ENCODE measurements around the gene EP400. TPM values are rescaled to one million over a fixed set of nuclear protein-coding genes. Genes with fewer than 3 reads are reported as not detected.

EP400 gene
- total RNA-seq, 1 donor from 2014 or later = 11.9 TPM

GRCh38 chr12:132033627-132034026 lies 83.9 kb downstream of the EP400 start:
- no peak for DNase-seq (ENCODE audit: low read depth)
- no peak overlapping the region for H3K4me3 ChIP-seq (ENCODE audit: low read depth, low read length)
- TF ChIP-seq CTCF (conservative IDR thresholded peaks at IDR 0.05; ENCODE audit: low read depth, low read length) = no peak

GRCh38 chr12:132036063-132036683 lies 86.4 kb downstream of the EP400 start:
- DNase-seq (ENCODE audit: low read depth) = no peak
- no peak for TF ChIP-seq CTCF (conservative IDR thresholded peaks at IDR 0.05; ENCODE audit: low read depth, low read length)
- no peak overlapping the region for H3K4me3 ChIP-seq (ENCODE audit: low read depth, low read length)

GRCh38 chr12:132040906-132041606 lies 91.3 kb downstream of the EP400 start:
- TF ChIP-seq CTCF (conservative IDR thresholded peaks at IDR 0.05; ENCODE audit: low read depth, low read length) = no peak
- no peak overlapping the region for H3K4me3 ChIP-seq (ENCODE audit: low read depth, low read length)
- no peak for DNase-seq (ENCODE audit: low read depth)

GRCh38 chr12:132043216-132043615 lies 93.5 kb downstream of the EP400 start:
- no peak for DNase-seq (ENCODE audit: low read depth)
- no peak overlapping the region for H3K4me3 ChIP-seq (ENCODE audit: low read depth, low read length)
- TF ChIP-seq CTCF (conservative IDR thresholded peaks at IDR 0.05; ENCODE audit: low read depth, low read length) = no peak

GRCh38 chr12:132043770-132044467 lies 94.2 kb downstream of the EP400 start:
- DNase-seq (ENCODE audit: low read depth) = no peak
- no peak for TF ChIP-seq CTCF (conservative IDR thresholded peaks at IDR 0.05; ENCODE audit: low read depth, low read length)
- H3K4me3 ChIP-seq (ENCODE audit: low read depth, low read length) = no peak overlapping the region

- no peak overlapping the region for H3K4me3 ChIP-seq (ENCODE audit: low read depth, low read length)
- no peak for DNase-seq (ENCODE audit: low read depth)
- no peak for TF ChIP-seq CTCF (conservative IDR thresholded peaks at IDR 0.05; ENCODE audit: low read depth, low read length)
Observed at GRCh38 chr12:132044661-132045412, 95.1 kb downstream of the EP400 start.
